ENCODE measurements around the gene METTL14.
"Not testable (repeated sequence)": the region's sequence is repeated elsewhere in the genome, so short reads cannot be mapped to it uniquely, and the experiment has no call there.

Gene METTL14

DNA sequence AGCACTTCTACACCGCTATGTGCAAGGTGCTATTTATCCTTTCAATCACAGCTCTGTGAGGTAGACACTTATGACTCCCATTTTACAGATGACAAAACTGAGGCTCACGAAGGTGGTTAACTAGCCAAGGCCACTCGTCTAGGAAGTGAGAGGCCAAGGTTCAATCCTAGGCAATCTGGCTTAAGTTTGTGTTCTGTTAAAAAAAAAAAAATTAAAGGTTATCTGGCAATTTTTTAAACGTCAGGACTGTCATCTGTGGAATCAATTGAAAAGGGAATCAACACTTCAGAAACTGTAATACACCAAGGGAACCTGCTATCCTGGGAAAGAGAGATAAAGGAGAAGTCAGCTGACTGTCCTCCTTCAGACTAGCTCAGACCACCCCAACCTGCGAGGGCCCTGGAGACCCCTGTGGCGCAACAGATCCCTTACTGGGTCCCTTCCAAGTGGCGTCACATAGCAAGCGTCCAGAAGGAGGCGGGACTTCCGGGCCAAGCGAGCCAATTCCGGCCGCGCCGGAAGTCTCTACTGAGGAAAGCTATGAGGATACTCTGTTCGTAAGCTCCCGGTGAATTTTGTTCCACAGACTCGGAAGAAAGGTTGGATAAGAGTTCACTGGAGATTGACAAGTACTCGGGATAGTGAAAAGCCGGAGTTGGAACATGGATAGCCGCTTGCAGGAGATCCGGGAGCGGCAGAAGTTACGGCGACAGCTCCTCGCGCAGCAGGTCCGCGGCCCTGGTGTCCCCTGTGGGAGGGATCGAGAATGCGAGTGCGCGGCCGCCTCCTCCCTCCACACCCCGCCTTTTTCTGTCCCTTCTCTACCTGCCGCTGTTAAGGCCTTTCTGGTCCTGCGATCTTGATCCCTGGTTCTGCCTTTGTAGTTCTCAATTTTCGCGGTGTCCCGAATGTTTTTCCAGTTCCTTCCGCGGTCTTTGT lies at the start of gene METTL14:
Gene METTL14, plus strand, starts transcription at position 520 of the 939 bp plus-strand sequence. Its CDS starts 143 bp downstream, at position 663.
- peak; percentile 86 for DNase-seq

DNA sequence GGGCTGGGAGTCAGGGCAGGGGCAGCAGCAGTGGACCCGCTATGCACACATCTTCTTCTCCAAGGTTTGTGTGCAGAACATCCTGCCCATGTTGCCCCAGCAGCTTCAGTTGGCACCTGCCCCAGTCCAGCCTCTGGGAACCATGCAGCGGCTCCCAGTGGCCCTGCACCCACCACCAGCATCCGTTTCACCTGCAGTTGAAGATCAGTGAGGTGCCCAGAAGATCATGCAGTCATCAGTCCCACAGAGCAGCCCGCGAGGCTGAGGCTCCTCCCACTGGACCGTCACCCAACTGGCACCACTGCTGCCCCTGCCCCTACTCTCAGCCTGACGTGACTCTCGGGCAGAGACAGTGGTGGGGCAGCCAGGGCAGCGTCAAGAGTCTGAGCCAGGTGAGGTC lies 49.1 kb upstream of the METTL14 start:
- not testable (repeated sequence) for DNase-seq

DNA sequence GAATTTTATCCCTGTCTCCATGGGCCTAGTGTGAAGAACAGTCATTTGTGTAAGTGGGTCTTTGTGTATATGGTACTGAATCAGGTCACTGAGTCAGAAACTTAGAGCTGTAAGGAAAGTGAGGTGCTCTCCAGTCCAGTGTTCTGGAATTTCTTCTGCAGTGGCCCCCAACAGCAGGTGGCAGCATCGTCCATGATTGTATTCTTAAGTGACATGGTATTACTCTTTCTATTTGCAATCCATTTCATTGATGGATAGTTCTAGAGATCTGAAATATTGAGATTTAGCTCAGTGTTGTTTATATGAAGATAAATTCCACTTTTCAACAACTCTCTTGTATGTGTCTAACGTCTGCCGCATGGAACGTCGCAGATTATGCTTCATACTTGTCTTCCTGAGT lies 20.5 kb upstream of the METTL14 start:
- DNase-seq: not testable (repeated sequence)

DNA sequence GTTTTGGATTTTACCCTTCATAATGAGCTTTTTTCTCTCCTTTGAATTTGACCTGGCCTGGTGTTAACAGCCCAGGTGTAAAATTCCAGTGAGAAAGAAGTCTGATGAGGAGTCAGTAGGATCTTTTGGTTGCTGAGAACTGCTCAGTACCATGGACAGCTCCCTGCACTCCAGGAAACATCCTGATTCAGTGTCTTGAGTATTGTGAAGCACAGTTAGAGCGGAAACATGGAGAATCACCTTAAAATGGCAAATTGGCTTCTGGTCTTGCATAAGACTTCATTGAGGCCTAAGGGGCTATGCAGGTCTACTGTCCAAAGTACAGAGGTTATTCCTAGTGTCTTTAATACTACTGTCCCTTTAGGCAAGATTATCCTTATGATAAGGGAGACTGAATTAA lies 16.0 kb upstream of the METTL14 start:
- DNase-seq: not testable (repeated sequence)

DNA sequence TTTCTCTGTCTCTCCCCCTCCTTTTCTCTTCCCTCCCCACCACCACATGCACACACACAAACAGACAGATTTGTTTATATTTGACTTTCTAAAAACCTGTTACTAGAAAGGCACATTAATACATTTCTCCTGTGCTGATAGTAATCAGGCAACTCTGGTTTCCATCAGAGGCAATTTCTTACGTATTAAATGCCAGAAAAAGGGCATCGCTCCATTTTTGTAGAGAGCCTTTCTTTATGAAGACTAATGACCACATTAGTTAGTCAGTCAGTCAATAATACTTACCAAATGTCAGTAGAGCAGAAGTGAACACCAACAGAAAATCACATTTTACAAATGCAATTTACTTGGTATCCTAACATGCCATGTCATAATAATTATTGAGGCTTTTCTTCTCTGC lies 14.2 kb upstream of the METTL14 start:
- DNase-seq: not testable (repeated sequence)

DNA sequence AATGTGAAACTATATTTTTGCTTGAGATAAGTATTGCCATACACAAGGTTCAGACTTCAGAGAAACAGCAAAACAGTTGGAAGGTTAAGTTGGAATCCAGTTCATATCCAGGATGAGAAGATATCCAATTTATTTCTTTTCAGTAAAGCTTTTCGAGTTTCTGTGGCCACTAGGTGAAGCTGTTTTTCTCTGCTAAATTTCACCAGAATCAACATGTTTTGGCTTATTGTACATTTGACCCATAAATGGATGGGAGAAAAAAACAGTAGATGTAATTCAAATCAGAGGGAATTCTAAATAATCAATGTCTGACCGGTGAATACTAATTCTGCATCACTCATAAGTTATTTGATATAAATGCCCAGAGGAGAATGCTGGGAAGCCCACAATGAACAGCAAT lies 9.1 kb upstream of the METTL14 start:
- no peak for DNase-seq

DNA sequence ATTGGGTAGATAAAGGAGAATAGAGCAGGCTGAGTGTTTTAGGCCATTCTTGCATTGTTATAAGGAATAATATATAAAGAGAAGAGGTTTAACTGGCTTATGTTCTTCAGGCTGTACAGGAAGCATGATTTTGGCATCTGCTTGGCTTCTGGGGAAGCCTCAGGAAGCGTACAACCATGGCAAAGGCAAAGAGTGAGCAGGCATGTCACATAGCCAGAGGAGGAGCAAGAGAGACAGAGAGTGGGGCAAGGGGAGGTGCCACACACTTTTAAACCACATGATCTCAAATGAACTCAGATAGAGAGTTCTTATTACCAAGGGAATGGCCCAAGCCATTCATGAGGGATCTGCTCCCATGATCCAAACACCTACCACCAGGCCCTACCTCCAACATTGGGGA lies 4.4 kb upstream of the METTL14 start:
- no peak for DNase-seq

DNA sequence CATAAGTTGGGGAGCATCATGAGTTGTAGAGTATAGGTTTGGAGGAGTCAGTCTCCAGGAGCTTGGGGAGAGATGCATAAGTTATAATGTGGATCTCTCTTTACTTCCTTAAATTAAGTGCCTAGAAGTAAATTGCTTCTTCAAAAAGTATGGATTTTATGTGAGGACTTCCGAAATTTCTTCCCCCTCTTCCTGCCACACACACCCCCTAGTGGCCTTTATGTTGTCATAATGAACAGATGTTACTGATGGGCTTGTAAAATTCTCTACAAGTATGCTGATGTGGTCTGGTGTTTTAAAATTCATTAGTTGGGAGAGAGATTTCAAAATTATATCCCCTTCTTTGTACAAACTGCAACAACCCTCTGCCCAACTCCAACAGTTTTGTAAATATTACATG lies 2.3 kb upstream of the METTL14 start:
- no peak for DNase-seq

DNA sequence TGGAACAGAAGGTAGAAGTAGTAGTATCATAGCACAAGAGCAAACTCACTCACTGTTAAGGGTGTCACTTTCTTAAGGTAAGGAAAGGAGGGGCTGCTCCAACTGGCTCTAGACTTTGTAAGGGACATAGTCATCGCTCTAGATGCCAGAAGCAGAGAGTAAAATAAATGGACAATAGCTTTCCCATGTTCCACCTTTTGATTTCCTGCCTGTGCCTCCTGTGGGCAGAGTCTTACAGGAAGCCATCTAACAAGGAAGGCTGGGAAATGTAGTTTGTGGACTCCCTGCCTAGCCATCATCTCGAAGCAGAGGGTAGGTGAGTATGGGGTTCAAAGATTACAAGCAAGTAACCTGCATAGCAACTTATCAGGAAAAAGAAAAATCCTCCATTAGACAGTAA lies 1.7 kb upstream of the METTL14 start:
- DNase-seq: no peak

DNA sequence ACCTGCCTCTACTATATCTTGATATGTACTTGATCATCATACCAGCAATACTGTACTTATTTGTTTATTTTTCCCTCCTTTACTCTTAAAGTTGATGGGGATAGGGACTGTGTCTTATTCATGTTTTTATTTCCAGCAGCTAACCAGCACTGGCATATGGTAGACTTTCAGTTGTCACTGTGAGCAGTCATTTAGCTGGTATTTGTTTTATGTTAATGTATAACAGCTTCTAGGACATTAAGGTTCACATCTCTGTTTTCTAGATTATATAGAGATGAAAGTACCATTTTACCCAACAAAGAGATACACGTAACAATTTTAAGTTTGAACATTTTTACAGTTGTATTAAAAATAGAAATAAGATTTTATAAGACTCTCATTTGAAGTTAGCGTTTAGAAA lies 17.9 kb downstream of the METTL14 start:
- no peak for DNase-seq

DNA sequence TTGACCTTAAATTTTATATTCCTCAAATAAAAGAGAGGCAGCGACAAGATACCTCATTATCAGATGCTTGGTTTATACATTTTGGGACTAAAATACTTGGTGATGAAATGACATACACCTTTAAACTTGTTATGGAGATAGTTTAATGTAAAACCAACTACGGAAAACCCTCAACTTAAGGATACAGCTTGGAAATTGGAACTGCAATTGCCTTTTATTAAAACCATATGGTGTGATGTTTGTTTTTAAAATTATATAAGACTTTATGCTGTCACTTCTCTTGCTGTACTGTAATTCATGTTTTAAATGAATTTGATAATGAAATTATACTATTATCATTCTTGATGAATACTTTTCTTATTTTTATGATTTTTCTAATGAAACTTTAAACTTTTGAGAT lies 25.9 kb downstream of the METTL14 start:
- no peak for DNase-seq

DNA sequence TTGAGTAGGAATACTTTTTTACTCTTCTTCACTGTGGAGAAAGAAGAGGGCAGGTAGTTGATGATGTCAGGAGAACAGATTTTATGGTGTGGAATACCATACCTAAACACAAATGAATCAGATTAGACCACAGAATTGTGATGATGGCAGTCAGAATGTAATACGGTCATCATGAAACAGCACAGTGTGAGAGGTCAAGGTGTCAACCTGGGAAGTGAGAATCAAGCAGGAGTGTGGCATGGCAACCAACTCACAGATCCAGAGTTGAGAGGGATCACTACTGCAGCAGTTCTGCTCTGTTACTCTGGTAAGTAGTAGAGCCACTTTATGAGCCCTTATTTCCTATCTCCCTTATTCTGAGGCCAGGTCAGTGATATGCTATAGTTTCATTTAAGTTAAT lies 27.7 kb downstream of the METTL14 start:
- DNase-seq: no peak

DNA sequence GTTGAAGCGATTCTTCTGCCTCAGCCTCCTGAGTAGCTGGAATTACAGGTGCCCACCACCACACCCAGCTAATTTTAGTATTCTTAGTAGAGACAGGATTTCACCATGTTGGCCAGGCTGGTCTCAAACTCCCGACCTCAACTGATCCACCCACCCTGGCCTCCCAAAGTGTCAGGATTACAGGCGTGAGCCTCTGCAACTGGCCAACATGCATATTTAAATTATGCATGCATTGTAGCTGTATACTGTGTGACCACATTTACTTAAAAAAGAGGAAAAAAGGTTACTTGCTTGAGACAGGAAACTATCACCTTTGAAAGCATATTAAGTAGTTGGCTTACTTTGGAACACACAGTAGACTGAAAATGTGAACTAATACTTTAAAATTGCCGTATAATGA lies 29.5 kb downstream of the METTL14 start:
- DNase-seq: no peak

DNA sequence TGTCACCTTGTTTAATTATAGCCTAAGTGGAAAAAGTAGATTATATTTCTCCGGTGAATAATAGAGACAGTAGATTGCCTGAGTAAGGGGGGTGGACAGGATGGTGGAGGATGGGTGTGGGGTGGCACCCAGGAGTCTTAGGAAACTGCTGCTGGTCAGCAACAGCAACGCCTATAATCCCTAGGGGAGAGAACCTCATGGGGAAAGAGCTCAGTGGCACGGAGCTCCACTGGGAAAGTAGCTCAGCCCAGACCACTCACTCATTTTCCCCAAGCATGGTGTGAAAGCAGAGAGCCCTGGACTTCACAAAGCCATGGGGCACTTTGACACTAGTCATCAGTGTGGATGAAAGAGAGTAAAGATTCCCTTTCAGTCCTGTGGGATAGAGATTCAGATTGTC lies 31.1 kb downstream of the METTL14 start:
- no peak for DNase-seq

DNA sequence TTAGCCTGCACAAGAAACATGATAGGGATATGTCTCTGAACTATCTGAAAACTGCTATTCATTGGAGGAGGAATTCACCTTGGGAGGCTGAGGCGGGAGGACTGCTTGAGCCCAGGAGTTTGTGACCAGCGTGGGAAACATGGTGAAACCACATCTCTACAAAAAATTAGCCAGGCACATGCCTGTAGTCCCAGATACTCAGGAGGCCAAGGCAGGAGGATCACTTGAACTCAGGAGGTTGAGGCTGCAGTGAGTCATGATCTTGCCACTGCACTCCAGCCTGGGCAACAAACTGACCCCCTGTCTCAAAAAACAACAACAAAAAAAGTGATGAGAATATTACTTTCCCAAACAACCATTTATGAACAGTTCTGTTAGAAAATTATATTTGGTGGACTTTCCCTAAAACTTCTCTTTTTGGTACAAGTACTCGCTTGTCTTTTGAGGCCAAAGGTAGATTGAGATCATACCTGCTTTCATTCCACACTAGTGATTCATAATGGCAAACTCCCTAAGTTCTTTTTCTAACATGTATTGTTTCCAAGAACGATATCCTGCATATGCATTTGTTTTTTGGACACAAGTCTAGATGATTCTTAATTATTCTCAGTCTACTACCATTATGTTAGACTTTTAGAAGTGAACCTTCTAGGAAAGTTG lies 33.4 kb downstream of the METTL14 start:
- DNase-seq: no peak

DNA sequence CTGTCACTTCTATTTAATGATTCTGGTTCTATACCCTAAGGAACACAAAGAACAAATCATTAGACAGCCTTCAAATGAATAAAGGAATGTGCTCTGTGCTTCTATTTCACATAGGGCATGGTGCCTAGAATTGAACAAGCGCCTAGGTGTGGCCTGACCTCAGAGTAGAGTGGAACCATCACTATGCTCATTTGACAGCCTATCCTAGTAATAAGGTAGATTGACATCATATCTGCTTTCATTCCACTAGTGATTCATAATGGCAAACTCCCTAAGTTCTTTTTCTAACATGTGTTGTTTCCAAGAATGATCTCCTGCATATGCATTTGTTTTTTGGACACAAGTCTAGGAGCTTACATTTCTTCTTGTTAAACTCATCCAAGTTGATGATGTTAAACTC lies 36.6 kb downstream of the METTL14 start:
- no peak for DNase-seq

DNA sequence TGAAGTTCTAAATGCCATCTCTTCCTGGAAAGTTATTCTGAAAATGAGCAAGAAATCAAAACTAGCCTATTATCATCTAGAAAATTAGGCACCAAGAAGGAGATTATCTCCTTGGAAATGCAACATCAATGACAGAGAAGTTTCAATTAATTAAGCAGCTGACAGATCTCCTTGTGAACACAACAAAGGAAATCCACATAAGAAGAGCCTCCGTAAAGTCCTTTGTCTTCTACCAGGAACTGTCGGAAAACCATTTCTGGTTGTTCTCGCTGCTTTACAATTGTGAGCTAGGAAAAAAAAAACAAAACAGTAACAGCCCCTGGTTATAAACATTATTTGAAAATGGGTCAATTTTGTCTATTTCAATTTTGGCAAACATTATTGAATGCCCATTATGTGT lies 38.2 kb downstream of the METTL14 start:
- DNase-seq: no peak

DNA sequence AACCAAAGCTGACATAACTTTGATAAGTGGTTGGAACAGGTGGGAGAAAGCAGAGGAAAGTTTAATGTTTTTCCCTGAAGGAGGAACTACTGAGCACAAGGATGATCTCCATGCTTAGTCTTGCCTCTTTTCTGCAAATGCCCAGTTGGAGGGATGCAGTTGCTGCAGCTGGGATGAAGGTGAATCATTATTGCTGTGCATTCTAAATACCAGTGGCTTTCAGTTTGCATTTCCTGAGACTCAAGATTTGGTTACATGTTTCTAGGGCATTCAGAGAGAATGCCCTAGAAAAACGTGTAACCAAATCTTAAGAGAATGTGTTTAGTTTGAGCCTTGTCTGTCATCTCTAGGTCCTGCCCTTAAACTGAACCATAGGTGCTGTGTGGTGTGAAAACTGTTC lies 42.2 kb downstream of the METTL14 start:
- DNase-seq: no peak

DNA sequence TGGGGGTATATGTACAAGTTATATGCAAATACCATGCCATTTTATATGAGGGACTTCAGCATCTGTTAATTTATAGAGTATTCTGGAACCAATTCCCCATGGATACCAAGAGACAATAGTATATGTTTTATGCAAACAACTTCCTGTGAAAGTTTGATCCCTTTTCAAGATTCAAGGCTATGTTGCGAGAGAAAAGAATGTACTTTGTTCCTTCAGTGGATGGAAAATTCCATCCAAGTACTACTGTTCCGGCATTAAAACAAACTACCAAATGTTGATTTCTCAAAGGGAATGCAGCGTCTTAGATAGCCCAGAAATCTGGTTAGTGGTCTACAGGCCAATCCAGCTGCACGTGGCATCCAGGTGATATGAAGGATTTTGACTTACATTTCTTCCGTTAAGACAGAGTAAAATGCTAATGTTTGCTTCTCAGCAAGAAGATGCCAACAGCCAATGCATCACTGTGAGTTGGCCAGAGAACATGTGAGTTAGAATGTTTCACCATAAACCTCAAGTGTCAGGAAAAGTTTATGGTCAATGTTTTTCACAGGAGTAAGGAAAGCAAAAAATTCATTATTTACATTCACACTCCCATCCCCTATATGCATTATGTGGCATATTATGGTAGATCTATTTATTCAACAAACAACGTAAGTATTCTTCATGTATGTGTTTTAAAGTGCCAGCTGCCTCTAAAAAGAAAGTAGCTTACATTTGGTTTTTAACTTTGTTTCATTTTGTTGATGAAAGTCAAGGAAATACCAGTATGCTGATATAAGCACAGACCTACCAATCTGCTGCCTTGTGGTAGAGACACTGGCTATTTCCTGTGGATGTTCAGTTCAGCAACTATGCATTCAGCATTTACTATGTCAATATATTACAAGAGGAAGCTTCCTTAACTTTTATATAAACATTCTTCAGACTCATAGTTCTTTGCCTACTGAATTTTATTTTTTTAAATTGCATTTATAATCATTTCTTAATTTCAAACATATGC lies 44.4 kb downstream of the METTL14 start:
- DNase-seq: no peak

DNA sequence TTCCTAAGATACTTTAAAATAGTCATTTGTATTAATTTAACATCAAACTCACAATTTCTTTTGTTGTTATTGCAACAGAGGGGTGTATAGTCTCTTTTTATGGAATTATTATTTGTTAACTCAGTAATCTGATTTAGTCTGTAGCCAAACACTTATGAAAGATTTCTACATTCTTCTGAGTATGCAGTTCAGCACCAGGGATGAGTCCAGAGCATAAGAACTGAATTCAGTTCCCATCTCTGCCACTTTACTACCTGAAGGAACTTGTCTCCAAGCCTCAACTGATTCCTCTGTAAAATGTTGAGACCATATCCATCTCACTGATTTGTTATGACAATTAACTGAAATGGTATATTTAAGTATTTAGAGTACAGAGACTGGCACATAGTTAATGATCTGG lies 45.5 kb downstream of the METTL14 start:
- DNase-seq: no peak

DNA sequence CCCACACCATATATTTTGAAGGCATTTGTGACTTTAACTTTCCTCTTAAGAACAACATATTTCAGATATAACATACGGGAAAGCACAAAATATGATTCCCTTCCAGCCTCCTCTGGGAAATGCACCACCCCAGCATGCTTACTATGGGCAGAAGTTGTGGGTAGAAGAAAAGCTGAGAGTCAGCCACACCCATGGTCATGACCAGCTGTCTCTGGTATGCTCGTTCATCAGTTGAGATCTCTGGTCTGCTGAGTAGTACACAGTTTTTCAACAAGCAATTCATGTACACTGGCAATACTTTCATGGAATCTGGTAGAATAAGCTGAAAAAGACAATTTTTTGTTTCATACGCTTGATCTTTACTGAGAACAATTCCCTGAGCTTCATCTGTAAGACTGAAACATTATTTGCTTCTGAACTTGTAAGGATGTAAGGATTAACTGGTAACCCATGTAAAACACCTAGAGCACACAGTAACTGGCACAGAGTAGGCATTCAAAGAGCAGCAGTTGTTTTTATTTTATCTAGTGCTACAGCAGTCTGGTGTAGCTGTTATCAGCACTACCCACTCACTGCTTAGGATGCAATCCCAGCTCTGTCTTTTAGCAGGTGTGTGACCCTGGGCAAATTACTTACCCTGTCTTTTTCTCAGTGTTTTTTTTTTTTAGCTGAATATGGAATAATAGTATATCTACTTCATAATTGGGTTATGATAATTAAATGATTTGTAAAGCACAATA lies 47.6 kb downstream of the METTL14 start:
- DNase-seq: no peak

DNA sequence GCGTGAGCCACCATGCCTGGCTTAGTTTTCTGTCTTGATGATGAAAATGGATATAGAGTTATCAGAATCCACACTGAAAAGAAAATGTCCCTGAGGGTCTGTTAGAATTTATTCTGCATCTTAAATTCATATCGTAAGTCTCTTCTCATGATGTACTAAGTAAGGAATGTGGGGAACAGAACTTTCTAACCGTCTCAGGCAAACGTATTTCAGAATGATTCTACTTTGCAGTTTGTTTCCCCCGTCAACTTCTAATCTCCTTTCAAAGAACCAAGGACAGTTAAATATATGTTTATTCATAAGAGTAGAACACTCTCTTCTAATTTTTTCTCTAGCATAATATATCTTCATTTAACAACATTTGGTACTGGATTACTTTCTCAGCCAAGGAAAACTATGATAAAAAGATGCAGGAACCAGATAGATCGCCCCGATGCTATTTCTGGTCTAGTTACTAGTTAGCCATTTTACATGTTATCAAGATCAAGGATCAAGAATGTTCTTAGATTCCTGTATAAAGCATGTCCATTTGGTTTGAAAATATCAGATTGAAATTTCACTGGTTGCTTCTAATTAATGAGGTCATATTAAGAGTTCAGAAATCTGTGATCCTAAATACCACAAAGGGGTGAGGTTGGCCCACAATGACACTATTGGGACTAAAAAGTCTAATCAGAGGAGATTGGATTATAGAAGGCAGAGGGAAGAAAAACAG lies 49.5 kb downstream of the METTL14 start:
- DNase-seq: no peak
